ENCODE data around the gene NRXN2.

DNA sequence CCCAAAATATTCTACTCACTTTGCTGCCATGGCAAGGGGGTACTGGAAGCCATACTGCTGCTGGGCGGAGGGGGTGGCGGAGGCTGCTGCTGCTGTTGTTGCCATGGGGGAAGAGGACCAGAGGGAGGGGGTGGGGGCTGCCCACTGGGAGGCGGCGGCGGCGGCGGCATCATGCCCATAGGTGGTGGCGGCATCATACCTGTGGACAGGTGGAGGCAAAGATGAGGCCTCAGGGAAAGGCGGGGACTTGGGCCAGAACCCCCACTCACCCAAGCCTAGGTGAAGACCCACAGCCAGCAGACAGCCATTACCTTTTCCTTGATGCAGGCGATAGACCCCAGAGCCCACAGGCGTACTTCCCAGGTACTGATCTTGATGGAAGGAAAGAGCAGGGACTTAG, 43.9 kb upstream of the NRXN2 start:
- TF ChIP-seq, protein P1, sequence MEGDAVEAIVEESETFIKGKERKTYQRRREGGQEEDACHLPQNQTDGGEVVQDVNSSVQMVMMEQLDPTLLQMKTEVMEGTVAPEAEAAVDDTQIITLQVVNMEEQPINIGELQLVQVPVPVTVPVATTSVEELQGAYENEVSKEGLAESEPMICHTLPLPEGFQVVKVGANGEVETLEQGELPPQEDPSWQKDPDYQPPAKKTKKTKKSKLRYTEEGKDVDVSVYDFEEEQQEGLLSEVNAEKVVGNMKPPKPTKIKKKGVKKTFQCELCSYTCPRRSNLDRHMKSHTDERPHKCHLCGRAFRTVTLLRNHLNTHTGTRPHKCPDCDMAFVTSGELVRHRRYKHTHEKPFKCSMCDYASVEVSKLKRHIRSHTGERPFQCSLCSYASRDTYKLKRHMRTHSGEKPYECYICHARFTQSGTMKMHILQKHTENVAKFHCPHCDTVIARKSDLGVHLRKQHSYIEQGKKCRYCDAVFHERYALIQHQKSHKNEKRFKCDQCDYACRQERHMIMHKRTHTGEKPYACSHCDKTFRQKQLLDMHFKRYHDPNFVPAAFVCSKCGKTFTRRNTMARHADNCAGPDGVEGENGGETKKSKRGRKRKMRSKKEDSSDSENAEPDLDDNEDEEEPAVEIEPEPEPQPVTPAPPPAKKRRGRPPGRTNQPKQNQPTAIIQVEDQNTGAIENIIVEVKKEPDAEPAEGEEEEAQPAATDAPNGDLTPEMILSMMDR (IDR thresholded peaks at IDR 0.05): no peak
- TF ChIP-seq POLR2A (IDR thresholded peaks at IDR 0.05): no peak
